NCI-H2196 treated with DMSO at 0.1 percent for 48 hours (cell line): ENCODE data around the gene SCYGR7.
"Not testable (repeated sequence)": the region's sequence is repeated elsewhere in the genome, so short reads cannot be mapped to it uniquely, and the experiment has no call there.

Source experiments
- DNase-seq: peaks from one replicate; lab custom pipeline; 2025; ENCODE audit not compliant: unreplicated experiment; lab: John Stamatoyannopoulos, UW

SCYGR7 gene

DNA sequence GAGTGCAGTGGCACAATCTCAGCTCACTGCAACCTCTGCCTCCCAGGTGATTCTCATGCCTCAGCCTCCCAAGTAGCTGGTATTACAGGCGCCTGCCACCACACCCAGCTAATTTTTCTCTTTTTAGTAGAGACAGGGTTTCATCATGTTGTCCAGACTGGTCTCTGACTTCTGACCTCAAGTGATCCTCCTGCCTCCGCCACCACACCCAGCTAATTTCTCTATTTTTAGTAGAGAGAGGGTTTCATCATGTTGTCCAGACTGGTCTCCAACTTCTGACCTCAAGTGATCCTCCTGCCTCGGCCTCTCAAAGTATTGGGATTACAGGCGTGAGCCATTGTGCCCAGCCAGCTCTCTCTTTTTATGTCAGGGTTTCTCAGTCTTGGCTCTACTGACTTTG, 28.1 kb downstream of the SCYGR7 start:
- DNase-seq, result not testable (repeated sequence)

DNA sequence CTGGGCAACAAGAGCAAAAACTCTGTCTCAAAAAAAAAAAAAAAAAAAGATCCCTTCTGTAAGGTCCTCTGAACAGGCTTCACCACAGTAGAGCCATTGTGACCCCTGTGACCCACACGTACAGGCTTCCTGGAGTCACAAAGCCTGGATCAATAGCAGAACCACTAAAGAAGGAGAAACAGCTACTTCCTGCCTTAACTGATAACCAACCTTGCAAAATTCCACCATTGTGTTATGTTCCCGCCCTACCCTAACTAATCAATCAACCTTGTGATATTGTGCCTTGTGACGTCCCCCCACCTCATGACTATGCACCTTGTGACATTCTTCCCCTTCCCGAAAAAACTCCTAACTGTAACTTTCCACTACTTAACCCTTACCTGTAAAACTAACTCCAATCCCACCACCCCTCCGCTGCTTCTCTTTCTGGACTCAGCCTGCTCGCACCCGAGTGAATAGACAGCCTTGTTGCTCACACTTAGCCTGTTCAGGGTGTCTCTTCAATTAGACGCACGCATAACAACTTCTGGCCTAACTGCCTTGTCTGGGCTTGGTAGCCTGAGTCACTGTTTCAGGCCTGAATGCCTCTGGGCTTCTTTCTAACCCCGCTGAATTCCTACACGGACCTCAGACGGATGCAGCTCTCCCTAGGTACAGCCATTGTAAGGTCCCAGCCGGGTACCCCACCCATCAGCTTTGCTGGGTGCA, 31.4 kb downstream of the SCYGR7 start:
- DNase-seq, result no peak

DNA sequence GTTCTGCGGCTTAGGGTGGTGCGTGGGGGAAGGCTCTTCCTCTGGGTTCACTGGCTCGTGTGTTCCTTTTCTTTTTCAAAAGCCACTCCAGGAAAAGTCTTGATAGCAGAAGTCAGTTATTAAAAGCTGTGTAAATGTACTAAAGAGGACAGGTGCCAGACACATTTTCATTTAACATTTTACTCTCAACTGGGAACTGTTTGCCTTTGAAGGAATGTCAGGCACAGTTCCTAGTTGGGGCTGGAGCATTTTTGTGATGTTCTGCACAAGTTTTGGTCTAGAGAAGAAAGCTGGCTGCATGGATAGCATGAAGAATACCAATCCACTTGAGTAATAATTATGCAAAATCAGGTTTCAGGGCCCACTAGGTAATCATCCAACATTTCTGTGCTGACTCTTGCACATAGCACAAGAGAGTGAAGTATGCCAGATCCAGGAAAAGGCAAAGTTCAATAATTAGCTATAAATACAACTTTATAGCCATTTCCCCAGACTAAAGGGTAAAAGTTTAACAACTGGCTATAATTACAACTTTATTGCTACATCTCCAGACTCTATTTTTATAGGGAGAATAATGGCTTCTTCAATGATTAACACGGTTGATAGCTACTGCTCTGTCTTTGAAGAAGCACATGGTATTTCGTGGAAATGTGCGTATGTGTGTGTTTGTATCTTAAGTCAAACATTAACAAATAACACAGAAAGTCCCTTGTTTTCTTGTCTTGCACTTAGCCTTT, 33.8 kb downstream of the SCYGR7 start:
- no peak for DNase-seq

DNA sequence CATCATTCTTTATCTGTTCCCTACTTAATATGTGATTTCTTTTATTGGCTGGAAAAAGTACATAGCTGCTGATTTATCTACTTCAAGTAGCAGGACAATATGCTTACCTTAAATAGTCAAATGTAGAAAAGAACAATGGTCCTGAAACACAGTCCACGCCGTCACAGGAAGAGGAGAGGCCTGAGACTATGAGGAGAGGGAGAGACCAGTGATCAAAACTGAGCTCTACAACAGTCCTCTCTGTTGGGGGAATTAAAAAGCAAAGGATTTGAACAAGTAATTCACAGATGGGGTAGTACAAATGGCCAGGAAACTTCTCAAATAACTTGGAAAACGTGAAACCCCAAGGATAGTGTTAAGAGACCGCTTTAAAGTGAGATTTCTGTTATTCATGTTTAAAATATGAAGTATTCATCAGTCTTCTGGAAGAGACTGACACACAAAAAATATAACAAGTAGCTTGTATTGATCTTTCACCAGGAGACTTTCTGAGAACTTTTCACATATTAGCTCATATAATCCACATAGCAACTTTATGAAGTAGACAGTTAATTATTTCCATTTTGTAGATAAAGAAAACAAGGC, 37.7 kb downstream of the SCYGR7 start:
- DNase-seq, result no peak

DNA sequence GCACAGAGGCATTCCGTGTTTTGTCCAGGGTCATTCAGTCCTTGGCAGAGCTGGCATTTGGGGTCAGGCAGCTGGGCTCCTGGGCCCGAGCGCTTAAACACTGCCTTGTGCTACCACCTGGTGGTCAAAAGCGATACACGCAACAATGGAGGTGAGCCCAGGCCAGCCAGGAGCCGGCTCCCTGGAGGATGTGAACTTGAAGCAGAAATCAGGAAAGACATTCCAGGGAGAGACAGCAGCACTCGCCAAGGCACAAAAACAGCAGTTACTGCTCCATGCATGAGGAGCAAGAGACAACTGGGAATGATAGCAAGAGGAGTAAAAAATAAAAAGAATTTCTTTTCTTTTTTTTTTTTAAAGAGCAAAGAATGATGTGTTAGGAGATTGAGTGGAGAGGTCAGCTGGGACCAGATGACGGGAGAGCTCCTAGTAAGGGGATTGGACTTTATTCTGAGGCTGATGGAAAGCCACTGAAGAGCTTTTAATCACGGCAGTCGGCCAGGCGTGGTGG, 38.3 kb downstream of the SCYGR7 start:
- peak; percentile 40 for DNase-seq

DNA sequence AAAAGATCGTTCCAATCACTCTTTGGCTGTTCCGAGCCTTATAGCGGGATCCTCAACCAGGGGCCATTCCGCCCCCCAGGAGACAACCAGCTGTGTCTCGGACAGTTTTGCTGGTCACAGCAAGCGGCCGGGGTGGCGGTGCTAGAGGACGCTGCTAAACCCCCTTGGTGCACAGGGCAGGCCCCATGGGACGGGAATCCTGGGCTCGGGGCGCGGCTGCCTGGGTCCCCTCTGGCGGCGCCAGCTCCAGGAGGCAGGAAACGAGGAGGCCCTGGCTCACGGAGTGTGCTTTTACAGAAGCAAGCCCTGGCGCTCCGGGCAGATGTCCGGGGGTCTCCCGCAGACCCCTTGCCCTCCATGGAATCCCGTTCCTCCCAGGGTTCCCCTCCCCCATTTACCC, 39.7 kb downstream of the SCYGR7 start:
- DNase-seq, result no peak

DNA sequence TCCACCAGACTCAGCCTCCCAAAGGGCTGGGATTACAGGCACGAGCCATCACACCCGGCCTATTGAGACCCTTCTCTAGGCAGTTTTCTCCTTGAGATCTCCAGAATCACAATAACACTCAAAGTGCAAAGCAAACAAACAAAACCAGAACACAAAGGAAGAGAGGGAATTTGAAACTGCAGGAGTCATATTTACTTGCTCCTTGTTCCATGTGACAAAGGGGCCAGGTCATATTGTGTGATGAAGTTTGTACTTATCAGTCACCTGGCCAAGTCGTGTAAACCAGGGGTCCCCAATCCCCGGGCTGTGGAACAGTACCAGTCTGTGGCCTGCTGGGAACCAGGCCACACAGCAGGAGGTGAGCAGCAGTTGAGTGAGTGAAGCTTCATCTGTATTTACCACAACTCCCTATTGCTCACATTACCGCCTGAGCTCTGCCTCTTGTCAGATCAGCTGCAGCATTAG, 44.1 kb downstream of the SCYGR7 start:
- DNase-seq, result no peak

DNA sequence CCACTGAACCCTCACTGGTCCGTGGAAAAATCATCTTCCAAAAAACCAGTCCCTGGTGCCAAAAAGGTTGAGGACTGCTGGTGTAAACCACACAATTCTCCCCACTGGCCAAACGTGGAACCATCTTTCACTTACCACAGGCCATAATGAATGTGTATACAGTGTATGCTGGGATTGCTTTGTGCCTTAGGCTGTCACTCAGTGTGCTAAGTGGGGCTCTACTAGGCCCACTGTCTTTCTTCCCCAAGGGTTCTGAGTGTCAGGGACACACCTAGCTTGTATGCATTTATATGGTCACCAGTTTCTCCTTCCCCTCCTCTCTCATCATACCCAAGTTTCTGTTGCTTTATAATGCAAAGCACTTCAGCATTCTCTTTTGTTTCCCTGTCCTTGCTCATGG, 44.8 kb downstream of the SCYGR7 start:
- DNase-seq, result no peak

DNA sequence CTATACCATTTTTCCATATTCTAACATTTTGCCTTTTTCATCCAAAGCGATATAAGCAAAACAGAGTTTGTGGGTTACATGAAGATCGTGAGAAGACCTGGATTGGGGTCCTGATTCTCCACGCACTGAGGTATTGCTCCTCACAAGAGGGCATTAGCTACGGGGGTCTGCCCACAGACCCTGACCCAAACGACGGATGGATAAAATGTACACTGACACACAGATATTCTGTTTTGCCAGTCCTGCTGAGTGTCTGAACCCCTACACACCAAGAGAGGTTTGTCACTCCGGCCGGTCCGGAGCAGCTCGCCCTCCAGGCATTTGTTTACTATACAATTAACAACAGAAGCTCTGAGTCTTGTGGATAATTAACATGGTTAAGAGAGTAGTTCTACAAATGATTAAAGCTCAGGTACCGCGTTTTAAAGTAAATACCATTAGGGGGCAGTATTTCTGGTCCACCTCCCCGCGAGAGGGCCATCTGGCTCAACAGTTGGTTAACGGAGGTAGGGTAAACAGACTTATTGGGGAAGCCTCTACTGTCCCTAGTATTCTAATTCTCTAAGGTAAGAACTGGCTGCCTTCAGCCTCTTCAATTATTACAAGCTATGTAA, 46.0 kb downstream of the SCYGR7 start:
- DNase-seq, result no peak

DNA sequence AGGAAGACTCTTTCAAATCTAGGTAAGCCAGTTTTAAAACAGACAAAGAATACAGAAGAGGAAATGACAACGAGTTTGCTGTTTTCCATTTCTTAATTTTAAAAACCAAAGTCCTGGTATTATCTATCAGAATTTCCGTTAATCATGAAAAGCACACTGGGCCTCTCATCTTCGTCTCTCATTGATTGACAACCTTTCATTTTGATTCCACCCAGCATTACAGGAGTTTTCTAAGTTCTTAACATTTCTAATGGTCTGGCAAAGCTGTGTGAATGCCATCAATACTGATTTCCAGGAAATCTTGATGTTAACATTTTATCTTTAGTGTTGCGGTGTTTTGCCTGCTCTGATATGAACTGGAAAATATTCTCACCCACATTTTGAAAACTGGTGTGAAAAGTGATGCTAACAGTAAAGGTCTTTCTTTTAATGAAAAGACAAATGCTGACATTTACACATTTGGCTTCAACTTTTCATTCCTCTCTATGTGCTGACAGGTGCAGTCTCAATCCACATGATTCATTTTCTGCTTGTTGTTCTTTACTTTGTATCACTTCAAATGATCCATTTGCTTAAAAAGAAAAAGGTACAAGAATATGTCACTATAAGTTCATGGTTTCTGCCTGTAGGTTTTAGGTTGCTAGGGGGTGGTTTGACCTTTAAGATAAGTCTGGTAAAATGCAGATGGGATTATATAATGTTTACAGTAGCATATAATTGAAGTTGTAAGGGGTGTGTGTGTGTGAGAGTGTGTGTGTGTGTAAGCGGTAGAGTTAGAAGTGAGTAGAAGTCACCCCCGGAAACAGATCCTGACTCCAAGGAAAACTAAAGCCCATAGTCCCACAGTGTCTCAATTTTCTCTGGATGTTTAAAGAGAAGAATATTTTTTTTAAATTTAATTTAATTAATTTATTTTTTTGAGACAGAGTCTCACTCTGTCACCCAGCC, 47.0 kb downstream of the SCYGR7 start:
- DNase-seq, result no peak
